Measurements from ENCODE around the gene MANEAL.

The MANEAL gene

GRCh38 chr1:37846647-37847339, 53.1 kb downstream of the MANEAL start:
- no peak for DNase-seq (ENCODE audit: low spot score)
- TF ChIP-seq, protein P1, sequence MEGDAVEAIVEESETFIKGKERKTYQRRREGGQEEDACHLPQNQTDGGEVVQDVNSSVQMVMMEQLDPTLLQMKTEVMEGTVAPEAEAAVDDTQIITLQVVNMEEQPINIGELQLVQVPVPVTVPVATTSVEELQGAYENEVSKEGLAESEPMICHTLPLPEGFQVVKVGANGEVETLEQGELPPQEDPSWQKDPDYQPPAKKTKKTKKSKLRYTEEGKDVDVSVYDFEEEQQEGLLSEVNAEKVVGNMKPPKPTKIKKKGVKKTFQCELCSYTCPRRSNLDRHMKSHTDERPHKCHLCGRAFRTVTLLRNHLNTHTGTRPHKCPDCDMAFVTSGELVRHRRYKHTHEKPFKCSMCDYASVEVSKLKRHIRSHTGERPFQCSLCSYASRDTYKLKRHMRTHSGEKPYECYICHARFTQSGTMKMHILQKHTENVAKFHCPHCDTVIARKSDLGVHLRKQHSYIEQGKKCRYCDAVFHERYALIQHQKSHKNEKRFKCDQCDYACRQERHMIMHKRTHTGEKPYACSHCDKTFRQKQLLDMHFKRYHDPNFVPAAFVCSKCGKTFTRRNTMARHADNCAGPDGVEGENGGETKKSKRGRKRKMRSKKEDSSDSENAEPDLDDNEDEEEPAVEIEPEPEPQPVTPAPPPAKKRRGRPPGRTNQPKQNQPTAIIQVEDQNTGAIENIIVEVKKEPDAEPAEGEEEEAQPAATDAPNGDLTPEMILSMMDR (IDR thresholded peaks at IDR 0.05; ENCODE audit: extremely low read depth, insufficient read depth, missing control alignments): no peak
- in situ Hi-C loops (cut with MboI; ENCODE audit: low pct_unique_long_range_greater_than_20kb, low sequenced_read_pairs, unreplicated experiment): no loop called here

- TF ChIP-seq, protein P1 (IDR thresholded peaks at IDR 0.05; ENCODE audit: extremely low read depth, insufficient read depth, missing control alignments): no peak
- in situ Hi-C loops (cut with MboI; ENCODE audit: low pct_unique_long_range_greater_than_20kb, low sequenced_read_pairs, unreplicated experiment): no loop called here
- no peak for DNase-seq (ENCODE audit: low spot score)
Observed at GRCh38 chr1:37849480-37849879, 55.8 kb downstream of the MANEAL start.

DNA sequence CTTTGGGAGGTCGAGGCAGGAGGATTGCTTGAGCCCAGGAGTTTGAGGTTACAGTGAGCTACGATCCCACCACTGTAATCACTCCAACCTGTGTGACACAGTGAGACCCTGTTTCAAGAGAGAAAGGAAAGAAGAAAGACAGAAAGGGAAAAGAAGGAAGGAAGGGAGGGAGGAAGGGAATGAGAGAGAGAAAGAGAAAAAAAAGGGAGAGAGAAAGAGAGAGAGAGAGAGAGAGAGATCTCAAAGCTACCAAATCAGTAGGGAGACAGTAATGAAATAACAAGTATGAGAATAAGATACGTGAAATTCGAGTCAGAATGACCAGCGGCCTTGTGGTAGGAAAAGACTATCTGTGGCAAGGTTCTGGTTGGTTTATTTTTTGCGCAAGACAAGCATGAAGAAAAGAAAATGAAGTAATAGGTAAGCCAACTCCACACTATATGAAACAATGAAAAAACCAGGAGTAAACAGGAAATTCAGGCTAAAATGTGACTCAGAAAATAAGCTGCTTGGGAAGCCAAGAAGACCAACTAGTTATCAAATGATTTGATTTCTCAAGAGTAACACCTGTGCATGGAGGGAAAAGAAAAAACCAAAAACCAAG, 56.8 kb downstream of the MANEAL start:
- in situ Hi-C loops (cut with MboI; ENCODE audit: low pct_unique_long_range_greater_than_20kb, low sequenced_read_pairs, unreplicated experiment): loop anchor here (25.0 kb wide), 1 partner anchor 288 kb away; the partner anchor contains the start of genes DNALI1 and SNIP1
- TF ChIP-seq, protein P1 (IDR thresholded peaks at IDR 0.05; ENCODE audit: extremely low read depth, insufficient read depth, missing control alignments): no peak
- no peak for DNase-seq (ENCODE audit: low spot score)

All from GM13977 (cell line).